Ovary (tissue), 3 donors: ENCODE measurements around the gene TRABD.

ENCODE experiments used
- EP300 ChIP-seq: sonication (generic); formaldehyde crosslinking; IDR thresholded peaks from one replicate; pipeline ENCODE4 v1.6.1; 2017; ENCODE audit warnings: antibody characterized with exemption
- TF ChIP-seq, protein P1 (sequence below), 3 donors: fragments of 450-650 bp in 2 of 3; fragments of 200-600 bp in 1 of 3; IDR thresholded peaks; one replicate each; pipeline versions ENCODE4 v1.5.1 to v1.8.0; 2016 to 2022; ENCODE audit warnings: antibody characterized with exemption in 3 of 3, mild to moderate bottlenecking in 1 of 3
- donor health status: DM: no; HTN: no; CAD: no.

- TF ChIP-seq EP300, result no peak
- TF ChIP-seq, protein P1, sequence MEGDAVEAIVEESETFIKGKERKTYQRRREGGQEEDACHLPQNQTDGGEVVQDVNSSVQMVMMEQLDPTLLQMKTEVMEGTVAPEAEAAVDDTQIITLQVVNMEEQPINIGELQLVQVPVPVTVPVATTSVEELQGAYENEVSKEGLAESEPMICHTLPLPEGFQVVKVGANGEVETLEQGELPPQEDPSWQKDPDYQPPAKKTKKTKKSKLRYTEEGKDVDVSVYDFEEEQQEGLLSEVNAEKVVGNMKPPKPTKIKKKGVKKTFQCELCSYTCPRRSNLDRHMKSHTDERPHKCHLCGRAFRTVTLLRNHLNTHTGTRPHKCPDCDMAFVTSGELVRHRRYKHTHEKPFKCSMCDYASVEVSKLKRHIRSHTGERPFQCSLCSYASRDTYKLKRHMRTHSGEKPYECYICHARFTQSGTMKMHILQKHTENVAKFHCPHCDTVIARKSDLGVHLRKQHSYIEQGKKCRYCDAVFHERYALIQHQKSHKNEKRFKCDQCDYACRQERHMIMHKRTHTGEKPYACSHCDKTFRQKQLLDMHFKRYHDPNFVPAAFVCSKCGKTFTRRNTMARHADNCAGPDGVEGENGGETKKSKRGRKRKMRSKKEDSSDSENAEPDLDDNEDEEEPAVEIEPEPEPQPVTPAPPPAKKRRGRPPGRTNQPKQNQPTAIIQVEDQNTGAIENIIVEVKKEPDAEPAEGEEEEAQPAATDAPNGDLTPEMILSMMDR (IDR thresholded peaks at IDR 0.05), result no peak
Observed at GRCh38 chr22:50138988-50139387, 46.7 kb upstream of the TRABD start.
